Activated naive CD4-positive, alpha-beta T cell treated with anti-CD3 and anti-CD28 coated beads, Interleukin-2, amount 10 ng/mL, durations not matched to agents 7 days and 5 days (primary cell): Measurements from ENCODE around the gene NRROS.

Experiments
- CTCF ChIA-PET: fragments of 350-600 bp; sonication (Branson Sonifier 250); formaldehyde crosslinking; loops from one replicate; lab custom pipeline; 2021; ENCODE audit warnings: antibody characterized with exemption; lab: Charles Lee
- DNase-seq: peaks from one replicate; pipeline ENCODE4 v3.0.0-alpha.2; 2020
- H3K27ac Mint-ChIP-seq: one replicate; pipeline ENCODE4 v1.8.0; 2021; ENCODE audit warnings: mild to moderate bottlenecking, moderate library complexity, mixed read lengths
- H3K27me3 Mint-ChIP-seq: one replicate; pipeline ENCODE4 v1.8.0; 2021; ENCODE audit warnings: mild to moderate bottlenecking, mixed read lengths
- H3K36me3 Mint-ChIP-seq: one replicate; pipeline ENCODE4 v1.8.0; 2021; ENCODE audit warnings: mixed read lengths
- H3K4me1 Mint-ChIP-seq: one replicate; pipeline ENCODE4 v1.8.0; 2021; ENCODE audit warnings: mixed read lengths
- H3K4me3 Mint-ChIP-seq: one replicate; pipeline ENCODE4 v1.8.0; 2021; ENCODE audit warnings: mild to moderate bottlenecking, moderate library complexity, mixed read lengths
- H3K9me3 Mint-ChIP-seq: one replicate; pipeline ENCODE4 v1.8.0; 2021; ENCODE audit warnings: mixed read lengths

Gene NRROS

DNA sequence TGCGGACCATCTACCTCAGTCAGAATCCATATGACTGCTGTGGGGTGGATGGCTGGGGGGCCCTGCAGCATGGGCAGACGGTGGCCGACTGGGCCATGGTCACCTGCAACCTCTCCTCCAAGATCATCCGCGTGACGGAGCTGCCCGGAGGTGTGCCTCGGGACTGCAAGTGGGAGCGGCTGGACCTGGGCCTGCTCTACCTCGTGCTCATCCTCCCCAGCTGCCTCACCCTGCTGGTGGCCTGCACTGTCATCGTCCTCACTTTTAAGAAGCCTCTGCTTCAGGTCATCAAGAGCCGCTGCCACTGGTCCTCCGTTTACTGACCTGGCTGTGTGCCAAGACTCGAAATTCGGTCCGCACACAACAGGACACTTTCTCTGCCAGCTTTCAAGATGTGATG is 21.9 kb downstream of the NRROS start:
- Mint-ChIP-seq H3K4me3 (no peak overlapping the region), H3K27ac (no peak overlapping the region), H3K9me3 (no peaks in the 10 kb centered on the region), H3K27me3 (no peaks in the 10 kb centered on the region), H3K36me3 (peaks cover 22% of the 10 kb centered on the region), H3K4me1 (peaks cover 2% of the 10 kb centered on the region)
- DNase-seq: no peak
- CTCF ChIA-PET: no interaction called here

DNA sequence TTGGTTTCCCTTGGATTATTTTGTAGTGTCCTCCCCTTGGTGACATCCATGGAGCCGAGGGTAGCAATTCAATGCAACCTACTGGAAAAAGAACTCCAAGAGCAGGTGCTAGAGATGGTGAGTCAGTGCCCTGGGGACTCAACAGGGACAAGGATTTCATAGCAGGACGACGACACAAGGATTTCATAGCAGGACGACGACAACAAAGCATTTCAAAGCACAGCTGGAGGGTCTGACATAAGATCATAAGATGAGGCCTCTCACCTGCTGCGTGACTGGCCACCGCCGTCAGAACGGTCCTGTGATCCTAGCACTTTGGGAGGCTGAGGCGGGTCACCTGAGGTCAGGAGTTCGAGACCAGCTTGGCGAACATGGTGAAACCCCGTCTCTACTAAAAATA is 22.5 kb downstream of the NRROS start:
- H3K4me3 Mint-ChIP-seq: no peak overlapping the region
- H3K27me3 Mint-ChIP-seq: no peaks in the 10 kb centered on the region
- no peak for DNase-seq
- peaks cover 2% of the 10 kb centered on the region for H3K4me1 Mint-ChIP-seq
- H3K36me3 Mint-ChIP-seq: peaks cover 21% of the 10 kb centered on the region
- CTCF ChIA-PET: no interaction called here
- no peak overlapping the region for H3K27ac Mint-ChIP-seq
- H3K9me3 Mint-ChIP-seq: no peaks in the 10 kb centered on the region

DNA sequence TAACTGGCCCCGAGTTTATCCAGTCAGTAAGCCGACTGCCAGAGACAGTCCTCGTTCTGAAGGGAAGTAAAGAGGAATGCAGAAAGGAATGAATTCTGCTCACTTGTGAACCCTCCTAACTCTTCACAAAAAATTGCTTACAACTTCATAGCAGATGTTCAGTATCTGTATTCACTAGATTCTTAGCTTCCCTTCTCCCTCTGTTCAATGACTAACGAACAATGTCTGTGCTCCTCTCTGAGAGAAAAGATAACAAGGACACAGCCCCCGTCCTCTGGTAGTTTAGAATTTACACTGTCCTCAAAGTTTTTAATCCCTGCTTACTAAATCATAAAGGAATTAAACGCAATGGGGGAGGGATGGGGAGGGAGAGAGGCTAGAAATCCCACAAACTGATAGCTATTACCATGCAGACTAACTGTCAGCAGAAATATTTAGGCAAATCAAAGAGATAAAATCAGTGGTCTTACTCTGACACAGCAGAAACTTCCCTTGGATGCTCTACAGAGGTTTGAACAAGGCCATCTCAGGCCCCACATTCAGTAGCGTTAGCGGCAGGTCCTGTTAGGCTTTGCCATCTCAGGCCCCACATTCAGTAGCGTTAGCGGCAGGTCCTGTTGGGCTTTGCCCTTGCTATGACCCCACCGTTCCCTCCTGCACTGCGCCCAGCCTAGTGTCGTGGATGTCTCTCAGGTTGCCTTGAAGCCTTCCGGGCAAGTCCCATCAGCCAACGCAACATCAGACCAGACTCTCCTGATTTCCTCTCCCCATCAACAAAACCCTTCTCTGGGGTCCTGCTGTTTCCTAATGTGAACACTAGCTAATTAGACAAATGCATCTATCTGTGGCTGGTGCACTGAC is 23.4 kb downstream of the NRROS start:
- H3K27me3 Mint-ChIP-seq: no peaks in the 10 kb centered on the region
- H3K27ac Mint-ChIP-seq: no peak overlapping the region
- CTCF ChIA-PET: interaction anchor here (0.6 to 1.2 kb wide), 2 partner anchors 52 to 724 kb away, joined by 3 read pairs; no protein-coding TSS in a partner anchor
- no peak for DNase-seq
- peaks cover 18% of the 10 kb centered on the region for H3K36me3 Mint-ChIP-seq
- H3K4me1 Mint-ChIP-seq: peaks cover 8% of the 10 kb centered on the region
- no peak overlapping the region for H3K4me3 Mint-ChIP-seq
- H3K9me3 Mint-ChIP-seq: no peaks in the 10 kb centered on the region

DNA sequence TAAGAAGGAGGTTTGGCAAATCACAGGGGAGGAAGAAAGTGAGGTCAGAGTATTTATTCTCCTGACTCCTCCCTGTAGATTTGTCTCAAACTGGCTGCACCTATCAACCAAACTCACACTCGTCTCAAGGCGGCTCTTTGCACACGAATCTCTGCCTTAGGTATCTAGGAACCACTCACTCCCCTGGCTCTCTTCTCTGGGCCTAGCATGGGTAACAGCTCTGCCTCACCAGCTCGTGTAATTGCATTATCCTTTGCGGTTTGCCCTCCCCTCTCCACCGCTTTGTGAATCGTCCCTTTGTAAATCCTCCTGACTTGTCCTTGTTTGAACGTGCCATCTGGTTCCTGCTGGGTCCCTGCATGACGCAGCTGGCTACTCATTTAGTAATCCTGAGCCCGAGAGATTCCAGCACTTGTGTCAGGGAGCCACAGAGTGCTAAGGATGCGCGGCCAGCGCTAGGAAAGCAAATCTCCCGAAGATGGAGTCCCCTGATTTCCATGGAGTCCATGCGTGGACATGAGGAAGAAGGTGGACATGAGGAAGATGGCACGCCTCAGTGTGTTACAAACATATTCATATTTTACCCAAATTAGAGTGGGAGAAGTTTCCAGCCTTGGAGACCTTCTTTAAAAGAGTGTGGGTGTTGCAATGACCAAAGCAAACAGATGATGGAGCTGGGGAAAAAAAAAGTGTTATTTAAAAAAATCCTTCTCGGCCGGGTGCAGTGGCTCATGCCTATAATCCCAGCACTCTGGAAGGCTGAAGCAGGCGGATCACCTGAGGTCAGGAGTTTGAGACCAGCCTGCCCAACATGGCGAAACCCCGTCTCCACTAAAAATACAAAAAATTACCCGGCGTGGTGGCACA is 26.7 kb downstream of the NRROS start:
- no peak for DNase-seq

DNA sequence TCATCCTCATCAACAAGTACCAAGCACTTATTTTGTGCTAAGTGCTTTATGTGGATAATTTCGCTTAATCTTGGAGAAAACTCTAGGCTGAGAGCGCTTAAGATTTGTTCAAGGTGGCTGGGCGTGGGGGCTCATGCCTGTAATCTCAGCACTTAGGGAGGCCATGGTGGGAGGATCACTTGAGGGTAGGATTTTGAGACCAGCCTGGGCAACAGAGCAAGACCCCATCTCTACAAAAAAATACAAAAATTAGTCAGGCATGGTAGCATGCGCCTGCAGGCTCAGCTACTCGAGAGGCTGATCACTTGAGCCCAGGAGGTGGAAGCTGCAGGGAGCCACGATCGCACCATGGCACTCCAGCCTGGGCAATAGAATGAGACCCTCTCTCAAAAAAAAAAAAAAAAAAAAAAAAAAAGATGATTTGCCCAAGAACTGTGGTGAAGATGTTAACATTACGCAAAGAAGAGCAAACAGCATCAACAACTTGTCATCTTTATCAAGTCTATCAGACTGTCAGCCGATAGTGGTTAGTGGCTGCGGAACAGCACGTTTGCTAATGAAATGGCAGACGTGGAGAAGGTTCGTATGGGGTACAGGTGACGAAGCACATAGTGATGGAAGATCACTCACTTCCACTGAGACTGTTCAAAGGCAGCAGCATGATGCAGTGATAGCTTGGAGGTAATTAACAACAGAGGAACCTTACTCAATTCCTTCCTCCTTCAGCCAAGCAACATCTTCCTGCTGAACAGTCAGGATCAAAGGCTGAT is 27.7 kb downstream of the NRROS start:
- H3K27me3 Mint-ChIP-seq: peaks cover 4% of the 10 kb centered on the region
- H3K27ac Mint-ChIP-seq: no peak overlapping the region
- H3K9me3 Mint-ChIP-seq: no peaks in the 10 kb centered on the region
- DNase-seq: no peak
- no peak overlapping the region for H3K4me3 Mint-ChIP-seq
- H3K36me3 Mint-ChIP-seq: peaks cover 12% of the 10 kb centered on the region
- CTCF ChIA-PET: no interaction called here
- H3K4me1 Mint-ChIP-seq: peaks cover 34% of the 10 kb centered on the region

More for the DNA sequence above, 26.7 kb downstream of the NRROS start:
- no peak overlapping the region for H3K4me3 Mint-ChIP-seq
- H3K27me3 Mint-ChIP-seq: peaks cover 4% of the 10 kb centered on the region
- no peak overlapping the region for H3K27ac Mint-ChIP-seq
- peaks cover 27% of the 10 kb centered on the region for H3K4me1 Mint-ChIP-seq
- H3K36me3 Mint-ChIP-seq: peaks cover 12% of the 10 kb centered on the region
- H3K9me3 Mint-ChIP-seq: no peaks in the 10 kb centered on the region
- CTCF ChIA-PET: no interaction called here

DNA sequence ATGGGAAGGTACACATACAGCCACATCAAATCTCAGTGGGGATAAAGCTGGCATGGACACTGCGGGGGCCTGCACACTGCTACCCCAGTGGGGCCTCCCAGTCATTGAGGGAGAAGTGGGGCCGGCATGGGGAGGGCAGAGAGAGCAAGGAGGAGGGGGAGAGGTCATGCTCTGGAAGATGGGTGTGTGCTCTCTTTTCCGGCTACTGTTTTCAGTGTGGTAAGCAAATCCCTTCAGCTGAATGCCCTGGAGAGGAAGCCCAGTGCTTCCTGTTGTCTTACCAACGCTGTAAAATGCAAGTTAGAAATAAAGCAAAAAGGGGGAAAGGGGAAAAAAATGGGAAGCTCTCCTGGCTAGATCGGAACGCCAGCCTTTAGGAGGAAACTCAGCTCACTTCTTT is 30.8 kb downstream of the NRROS start:
- peak overlapping the region; percentile 71 for H3K4me3 Mint-ChIP-seq
- CTCF ChIA-PET: interaction anchor here (2.3 kb wide), 1 partner anchor 61 kb away, joined by 7 read pairs; no protein-coding TSS in a partner anchor
- DNase-seq: peak; percentile 31

DNA sequence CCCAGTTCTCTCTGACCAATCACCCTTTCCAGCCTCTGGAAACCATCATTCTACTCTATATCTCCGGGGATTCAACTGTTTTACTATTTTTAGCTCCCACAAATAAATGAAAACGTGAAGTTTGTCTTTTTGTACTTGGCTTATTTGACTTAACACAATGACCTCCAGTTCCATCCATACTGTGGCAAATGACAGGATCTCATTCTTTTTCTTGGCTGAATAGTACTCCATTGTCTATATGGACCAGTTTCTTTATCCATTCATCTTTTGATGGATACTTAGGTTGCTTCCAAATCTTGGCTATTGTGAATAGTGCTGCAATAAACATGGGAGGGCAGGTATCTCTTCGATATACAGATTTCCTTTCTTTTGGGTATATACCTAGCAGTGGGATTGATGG is 34.1 kb downstream of the NRROS start:
- Mint-ChIP-seq H3K4me1 (peaks cover 51% of the 10 kb centered on the region), H3K9me3 (no peaks in the 10 kb centered on the region), H3K27me3 (no peaks in the 10 kb centered on the region), H3K4me3 (no peak overlapping the region), H3K27ac (no peak overlapping the region), H3K36me3 (peaks cover 16% of the 10 kb centered on the region)
- CTCF ChIA-PET: no interaction called here
- DNase-seq: no peak

More for the DNA sequence above, 30.8 kb downstream of the NRROS start:
- peaks cover 4% of the 10 kb centered on the region for H3K27me3 Mint-ChIP-seq
- H3K36me3 Mint-ChIP-seq: peaks cover 13% of the 10 kb centered on the region
- peaks cover 41% of the 10 kb centered on the region for H3K4me1 Mint-ChIP-seq
- peak overlapping the region; percentile 91 for H3K27ac Mint-ChIP-seq
- H3K9me3 Mint-ChIP-seq: no peaks in the 10 kb centered on the region

DNA sequence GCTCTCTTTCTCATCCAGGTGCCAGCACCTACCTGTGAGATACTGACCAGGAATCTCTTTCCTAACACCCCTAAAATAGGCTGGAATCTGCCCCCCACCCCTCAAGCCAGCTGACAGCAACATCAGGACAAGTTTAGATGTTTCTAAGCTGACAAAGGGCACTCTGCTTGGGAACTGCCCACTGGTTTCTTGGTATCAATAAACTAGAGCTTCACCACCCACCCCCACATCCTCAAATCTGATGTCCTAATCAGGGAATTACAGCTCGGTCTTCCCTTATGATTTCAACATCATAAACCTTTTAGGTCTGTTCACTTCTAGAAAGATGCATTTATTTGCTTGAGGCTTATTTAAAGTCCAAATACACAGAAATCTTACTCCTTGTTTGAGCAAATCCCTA is 37.9 kb downstream of the NRROS start:
- Mint-ChIP-seq H3K27ac (no peak overlapping the region), H3K36me3 (peaks cover 10% of the 10 kb centered on the region), H3K4me1 (peaks cover 26% of the 10 kb centered on the region), H3K27me3 (peaks cover 10% of the 10 kb centered on the region), H3K9me3 (peaks cover 2% of the 10 kb centered on the region), H3K4me3 (no peak overlapping the region)
- DNase-seq: no peak
- CTCF ChIA-PET: interaction anchor here (0.9 to 1.5 kb wide), 5 partner anchors 9 to 155 kb away, joined by 3 to 11 read pairs (median 4); no protein-coding TSS in a partner anchor

DNA sequence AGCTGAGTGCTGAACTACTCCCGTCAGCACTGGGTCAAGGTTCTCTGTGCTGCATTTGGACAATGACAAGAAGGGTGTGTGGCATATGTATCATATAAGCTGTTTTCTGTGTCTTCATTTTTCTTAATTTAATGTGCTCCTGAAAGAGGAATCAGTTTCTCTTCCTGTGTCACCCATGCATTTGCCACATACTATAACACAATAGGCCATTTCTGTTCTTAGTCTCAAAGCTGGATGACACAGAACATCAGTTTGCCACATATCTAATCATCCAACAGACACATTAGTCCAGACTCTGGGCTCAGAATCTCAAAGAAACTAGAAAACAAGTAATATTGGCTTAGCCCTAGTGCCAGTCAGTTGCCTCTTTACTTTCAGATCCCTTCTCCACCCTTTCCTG is 38.4 kb downstream of the NRROS start:
- peaks cover 26% of the 10 kb centered on the region for H3K4me1 Mint-ChIP-seq
- peaks cover 12% of the 10 kb centered on the region for H3K36me3 Mint-ChIP-seq
- DNase-seq: no peak
- peaks cover 10% of the 10 kb centered on the region for H3K27me3 Mint-ChIP-seq
- peaks cover 5% of the 10 kb centered on the region for H3K9me3 Mint-ChIP-seq
- no peak overlapping the region for H3K4me3 Mint-ChIP-seq
- no peak overlapping the region for H3K27ac Mint-ChIP-seq
- CTCF ChIA-PET: interaction anchor here (0.8 to 1.4 kb wide), 4 partner anchors 8 to 155 kb away, joined by 3 to 7 read pairs (median 4); no protein-coding TSS in a partner anchor

DNA sequence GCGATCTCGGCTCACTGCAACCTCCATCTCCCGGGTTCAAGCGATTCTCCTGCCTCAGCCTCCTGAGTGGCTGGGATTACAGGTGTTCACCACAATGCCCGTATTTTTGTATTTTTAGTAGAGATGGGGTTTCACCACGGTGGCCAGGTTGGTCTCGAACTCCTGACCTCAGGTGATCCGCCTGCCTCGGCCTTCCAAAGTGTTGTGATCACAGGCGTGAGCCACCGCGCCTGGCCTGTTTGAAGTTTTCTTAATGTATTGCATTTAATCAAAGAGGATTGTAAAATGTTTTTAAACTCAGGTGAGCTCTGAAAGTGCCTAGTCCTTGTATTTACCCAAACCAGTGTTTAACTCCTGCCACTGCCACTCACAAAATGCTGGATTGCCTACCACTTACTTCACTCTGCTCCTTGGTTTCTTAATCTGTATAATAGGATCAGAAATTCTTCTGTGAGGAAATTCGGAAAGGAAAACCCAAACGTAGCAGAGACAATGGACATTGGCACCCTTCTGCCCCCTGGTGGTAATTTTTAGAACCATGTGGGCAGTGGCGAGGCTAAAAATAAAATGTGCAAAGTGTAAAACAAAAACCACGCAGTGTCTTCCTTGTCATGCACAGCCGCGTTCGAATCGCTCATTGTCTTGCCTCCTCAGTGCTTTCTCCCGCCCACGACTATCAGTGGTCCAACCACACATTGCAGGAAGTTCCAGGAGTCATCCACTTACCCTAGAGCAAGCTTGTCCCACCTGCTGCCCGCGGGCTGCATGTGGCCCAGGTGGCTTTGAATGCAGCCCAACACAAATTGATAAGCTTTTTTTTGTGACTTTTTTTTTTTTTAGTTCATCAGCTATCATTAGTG is 45.3 kb downstream of the NRROS start:
- peaks cover 7% of the 10 kb centered on the region for H3K9me3 Mint-ChIP-seq

DNA sequence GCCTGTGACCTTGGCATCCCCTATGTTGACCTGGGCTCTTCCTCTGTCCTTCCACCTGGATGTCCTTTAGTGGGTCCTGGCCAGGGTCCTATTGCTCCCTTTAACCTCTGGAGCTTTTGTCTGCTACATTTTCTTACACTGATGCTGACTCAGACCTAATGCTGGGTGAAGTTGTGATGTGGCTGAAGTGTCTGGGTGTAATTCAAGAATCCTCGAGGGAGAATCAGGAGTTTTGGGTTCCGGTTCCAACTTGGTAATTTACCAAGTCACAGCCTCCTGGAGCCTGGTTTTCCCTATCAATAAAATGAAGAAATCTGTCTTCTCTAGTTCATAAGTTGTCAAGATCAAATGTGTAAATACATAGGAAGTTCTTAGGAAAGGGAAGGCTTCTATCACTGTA is 46.9 kb downstream of the NRROS start:
- no peak overlapping the region for H3K4me3 Mint-ChIP-seq
- no peak overlapping the region for H3K27ac Mint-ChIP-seq
- H3K9me3 Mint-ChIP-seq: peaks cover 7% of the 10 kb centered on the region
- H3K4me1 Mint-ChIP-seq: peaks cover 20% of the 10 kb centered on the region
- CTCF ChIA-PET: interaction anchor here (0.7 to 5.5 kb wide), 7 partner anchors 9 to 85 kb away, joined by 3 to 115 read pairs (median 7); no protein-coding TSS in a partner anchor
- H3K27me3 Mint-ChIP-seq: peaks cover 11% of the 10 kb centered on the region
- DNase-seq: no peak
- H3K36me3 Mint-ChIP-seq: peaks cover 9% of the 10 kb centered on the region

More for the DNA sequence above, 45.3 kb downstream of the NRROS start:
- peak overlapping the region; percentile 2 for H3K4me3 Mint-ChIP-seq
- H3K4me1 Mint-ChIP-seq: peaks cover 20% of the 10 kb centered on the region
- peaks cover 4% of the 10 kb centered on the region for H3K27me3 Mint-ChIP-seq
- peak overlapping the region; percentile 6 for H3K27ac Mint-ChIP-seq
- DNase-seq: peak; percentile 77
- CTCF ChIA-PET: interaction anchor here (0.6 to 5.5 kb wide), 20 partner anchors 8 to 616 kb away, joined by 3 to 115 read pairs (median 3); partner anchors contain the start of gene NRROS
- H3K36me3 Mint-ChIP-seq: peaks cover 9% of the 10 kb centered on the region

DNA sequence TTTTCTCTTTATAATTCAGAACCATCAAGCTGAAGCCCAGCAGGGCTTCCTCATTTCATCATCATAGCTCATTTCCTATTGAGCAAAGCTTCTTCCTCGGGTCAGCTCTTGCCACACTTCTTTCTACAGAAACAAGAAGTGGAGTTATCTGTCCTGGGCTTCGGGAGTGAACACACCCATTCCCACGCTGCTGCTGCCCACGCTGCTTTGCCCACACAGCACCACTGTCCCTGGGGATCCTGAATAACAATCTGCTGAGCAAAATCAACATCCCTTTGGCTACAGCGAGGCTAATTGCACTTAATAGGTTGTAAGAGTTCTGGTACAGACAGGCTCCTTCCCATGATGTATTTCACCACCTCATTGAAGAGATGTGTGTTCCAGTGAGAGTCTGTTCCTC is 48.9 kb downstream of the NRROS start:
- peaks cover 20% of the 10 kb centered on the region for H3K4me1 Mint-ChIP-seq
- peaks cover 15% of the 10 kb centered on the region for H3K27me3 Mint-ChIP-seq
- H3K4me3 Mint-ChIP-seq: no peak overlapping the region
- H3K36me3 Mint-ChIP-seq: peaks cover 3% of the 10 kb centered on the region
- no peak overlapping the region for H3K27ac Mint-ChIP-seq
- DNase-seq: no peak
- no peaks in the 10 kb centered on the region for H3K9me3 Mint-ChIP-seq
- CTCF ChIA-PET: interaction anchor here (1.0 to 5.5 kb wide), 4 partner anchors 77 to 202 kb away, joined by 3 to 115 read pairs (median 6); no protein-coding TSS in a partner anchor
